ENCODE measurements around the gene CSNK1D.
A peak's percentile ranks its signal among the peaks of the same experiment; 100 is the strongest.

GRCh38 chr17:82231312-82231561 lies 42.3 kb downstream of the CSNK1D start:
- no peak for TF ChIP-seq EZH2 (IDR thresholded peaks at IDR 0.05; ENCODE audit: low read depth, unreplicated experiment)
- TF ChIP-seq CTCF (conservative IDR thresholded peaks at IDR 0.05; ENCODE audit: low read depth in 2 of 2), result no peak
- TF ChIP-seq CREB1 (CRISPR knock-in tag; IDR thresholded peaks at IDR 0.05; ENCODE audit: low read depth), result no peak
- 0 out of 2 replicates have a peak, but pooled peaks have one; percentile 8 for TF ChIP-seq POLR2AphosphoS5 (IDR thresholded peaks at IDR 0.05; ENCODE audit: low read depth)
- TF ChIP-seq EZH2phosphoT487 (IDR thresholded peaks at IDR 0.05; ENCODE audit: unreplicated experiment), result no peak
- no peak for TF ChIP-seq JUNB (IDR thresholded peaks at IDR 0.05; ENCODE audit: unreplicated experiment)
